Measurements from ENCODE around the gene GRM8. TPM values are rescaled to one million over a fixed set of nuclear protein-coding genes. Genes with fewer than 3 reads are reported as not detected.

The GRM8 gene
- polyA plus RNA-seq, 1 donor from 2014 or later, result 1.5 TPM

DNA sequence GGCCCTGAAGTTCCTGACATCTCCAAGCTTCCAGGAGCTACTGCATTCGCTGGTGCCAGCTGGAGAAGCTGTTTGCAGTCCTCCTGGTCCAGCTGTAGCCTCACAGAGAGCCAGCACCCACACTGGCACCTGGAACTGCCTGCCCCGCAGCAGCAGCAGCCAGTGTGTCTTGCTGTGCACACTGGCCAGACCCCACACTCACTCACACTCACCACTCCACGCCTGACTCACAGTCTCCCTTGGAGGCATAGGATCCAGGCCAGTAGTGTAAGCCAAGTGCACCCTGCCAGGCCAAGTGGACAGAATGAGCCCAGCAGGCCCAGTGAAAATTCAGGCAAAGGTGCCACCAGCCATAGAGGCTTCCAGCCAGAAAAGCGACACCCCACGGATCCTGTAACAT, 566.3 kb downstream of the GRM8 start:
- no peak overlapping the region for H3K4me3 ChIP-seq (ENCODE audit: low read length)
- no peaks in the 10 kb centered on the region for H3K9me2 ChIP-seq (ENCODE audit: insufficient read depth, low read length)
- H3K27ac ChIP-seq (ENCODE audit: low read length), result no peak overlapping the region
- no peaks in the 10 kb centered on the region for H3K27me3 ChIP-seq (ENCODE audit: insufficient read depth, low read depth, low read length)
- no peak overlapping the region for H3K9ac ChIP-seq (ENCODE audit: low read length)
- H3K36me3 ChIP-seq (ENCODE audit: insufficient read depth, low read length), result no peaks in the 10 kb centered on the region
- no peaks in the 10 kb centered on the region for H3K9me3 ChIP-seq (ENCODE audit: low read length)
- no peak overlapping the region for H3K4me2 ChIP-seq (ENCODE audit: low read length)
- no peak for TF ChIP-seq POLR2AphosphoS5 (IDR thresholded peaks at IDR 0.05)
- TF ChIP-seq RAD21 (conservative IDR thresholded peaks at IDR 0.05), result no peak
- TF ChIP-seq, protein P1, sequence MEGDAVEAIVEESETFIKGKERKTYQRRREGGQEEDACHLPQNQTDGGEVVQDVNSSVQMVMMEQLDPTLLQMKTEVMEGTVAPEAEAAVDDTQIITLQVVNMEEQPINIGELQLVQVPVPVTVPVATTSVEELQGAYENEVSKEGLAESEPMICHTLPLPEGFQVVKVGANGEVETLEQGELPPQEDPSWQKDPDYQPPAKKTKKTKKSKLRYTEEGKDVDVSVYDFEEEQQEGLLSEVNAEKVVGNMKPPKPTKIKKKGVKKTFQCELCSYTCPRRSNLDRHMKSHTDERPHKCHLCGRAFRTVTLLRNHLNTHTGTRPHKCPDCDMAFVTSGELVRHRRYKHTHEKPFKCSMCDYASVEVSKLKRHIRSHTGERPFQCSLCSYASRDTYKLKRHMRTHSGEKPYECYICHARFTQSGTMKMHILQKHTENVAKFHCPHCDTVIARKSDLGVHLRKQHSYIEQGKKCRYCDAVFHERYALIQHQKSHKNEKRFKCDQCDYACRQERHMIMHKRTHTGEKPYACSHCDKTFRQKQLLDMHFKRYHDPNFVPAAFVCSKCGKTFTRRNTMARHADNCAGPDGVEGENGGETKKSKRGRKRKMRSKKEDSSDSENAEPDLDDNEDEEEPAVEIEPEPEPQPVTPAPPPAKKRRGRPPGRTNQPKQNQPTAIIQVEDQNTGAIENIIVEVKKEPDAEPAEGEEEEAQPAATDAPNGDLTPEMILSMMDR (IDR thresholded peaks at IDR 0.05; ENCODE audit: poor library complexity, severe bottlenecking), result no peak
- TF ChIP-seq SMC3 (conservative IDR thresholded peaks at IDR 0.05; ENCODE audit: poor library complexity), result no peak
- TF ChIP-seq EP300 (conservative IDR thresholded peaks at IDR 0.05; ENCODE audit: poor library complexity, severe bottlenecking), result no peak
- H2AFZ ChIP-seq (ENCODE audit: low read depth, low read length), result no peak overlapping the region
- H4K20me1 ChIP-seq (ENCODE audit: insufficient read depth), result no peaks in the 10 kb centered on the region
- no peaks in the 10 kb centered on the region for H3K79me2 ChIP-seq (replicated peaks; ENCODE audit: insufficient read depth, low read length)
- no peaks in the 10 kb centered on the region for H3F3A ChIP-seq (ENCODE audit: insufficient read depth, low read length, poor library complexity, severe bottlenecking)

DNA sequence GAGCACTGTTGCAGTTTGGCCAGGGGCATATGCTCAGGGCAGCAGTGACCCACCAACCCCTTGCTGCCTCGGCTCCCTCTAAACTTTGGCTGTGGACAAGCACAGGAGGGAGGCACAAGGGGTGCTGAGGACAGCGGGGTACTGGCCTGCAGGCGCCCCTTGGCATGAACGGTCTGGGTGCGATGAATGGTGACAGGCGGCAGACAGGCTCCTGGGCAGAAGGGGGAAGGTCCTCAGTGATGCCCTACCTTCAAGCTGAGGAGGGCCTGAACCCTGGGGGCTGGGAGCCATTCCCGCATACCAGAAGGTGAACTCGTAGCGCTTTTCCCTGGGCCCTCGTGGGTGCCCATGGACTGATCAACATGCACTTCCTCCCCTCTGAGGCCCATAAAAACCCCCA, 567.1 kb downstream of the GRM8 start:
- Histone ChIP-seq H3K36me3 (ENCODE audit: insufficient read depth, low read length) (no peaks in the 10 kb centered on the region), H3K9me3 (ENCODE audit: low read length) (no peaks in the 10 kb centered on the region), H2AFZ (ENCODE audit: low read depth, low read length) (no peak overlapping the region), H3K27me3 (ENCODE audit: insufficient read depth, low read depth, low read length) (no peaks in the 10 kb centered on the region), H3K79me2 (replicated peaks; ENCODE audit: insufficient read depth, low read length) (no peaks in the 10 kb centered on the region), H3F3A (ENCODE audit: insufficient read depth, low read length, poor library complexity, severe bottlenecking) (no peaks in the 10 kb centered on the region), H3K9ac (ENCODE audit: low read length) (no peak overlapping the region), H3K9me2 (ENCODE audit: insufficient read depth, low read length) (no peaks in the 10 kb centered on the region), H3K27ac (ENCODE audit: low read length) (no peak overlapping the region), H3K4me3 (ENCODE audit: low read length) (no peak overlapping the region), H3K4me2 (ENCODE audit: low read length) (no peak overlapping the region), H4K20me1 (ENCODE audit: insufficient read depth) (no peaks in the 10 kb centered on the region)
- no peak for TF ChIP-seq EZH2 (IDR thresholded peaks at IDR 0.05; ENCODE audit: borderline replicate concordance, insufficient read depth, low read length, poor library complexity, severe bottlenecking)
- TF ChIP-seq POLR2AphosphoS5 (IDR thresholded peaks at IDR 0.05), result no peak
- no peak for TF ChIP-seq EP300 (conservative IDR thresholded peaks at IDR 0.05; ENCODE audit: poor library complexity, severe bottlenecking)
- TF ChIP-seq, protein P2, sequence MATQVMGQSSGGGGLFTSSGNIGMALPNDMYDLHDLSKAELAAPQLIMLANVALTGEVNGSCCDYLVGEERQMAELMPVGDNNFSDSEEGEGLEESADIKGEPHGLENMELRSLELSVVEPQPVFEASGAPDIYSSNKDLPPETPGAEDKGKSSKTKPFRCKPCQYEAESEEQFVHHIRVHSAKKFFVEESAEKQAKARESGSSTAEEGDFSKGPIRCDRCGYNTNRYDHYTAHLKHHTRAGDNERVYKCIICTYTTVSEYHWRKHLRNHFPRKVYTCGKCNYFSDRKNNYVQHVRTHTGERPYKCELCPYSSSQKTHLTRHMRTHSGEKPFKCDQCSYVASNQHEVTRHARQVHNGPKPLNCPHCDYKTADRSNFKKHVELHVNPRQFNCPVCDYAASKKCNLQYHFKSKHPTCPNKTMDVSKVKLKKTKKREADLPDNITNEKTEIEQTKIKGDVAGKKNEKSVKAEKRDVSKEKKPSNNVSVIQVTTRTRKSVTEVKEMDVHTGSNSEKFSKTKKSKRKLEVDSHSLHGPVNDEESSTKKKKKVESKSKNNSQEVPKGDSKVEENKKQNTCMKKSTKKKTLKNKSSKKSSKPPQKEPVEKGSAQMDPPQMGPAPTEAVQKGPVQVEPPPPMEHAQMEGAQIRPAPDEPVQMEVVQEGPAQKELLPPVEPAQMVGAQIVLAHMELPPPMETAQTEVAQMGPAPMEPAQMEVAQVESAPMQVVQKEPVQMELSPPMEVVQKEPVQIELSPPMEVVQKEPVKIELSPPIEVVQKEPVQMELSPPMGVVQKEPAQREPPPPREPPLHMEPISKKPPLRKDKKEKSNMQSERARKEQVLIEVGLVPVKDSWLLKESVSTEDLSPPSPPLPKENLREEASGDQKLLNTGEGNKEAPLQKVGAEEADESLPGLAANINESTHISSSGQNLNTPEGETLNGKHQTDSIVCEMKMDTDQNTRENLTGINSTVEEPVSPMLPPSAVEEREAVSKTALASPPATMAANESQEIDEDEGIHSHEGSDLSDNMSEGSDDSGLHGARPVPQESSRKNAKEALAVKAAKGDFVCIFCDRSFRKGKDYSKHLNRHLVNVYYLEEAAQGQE (IDR thresholded peaks at IDR 0.05; ENCODE audit: borderline replicate concordance), result no peak
- TF ChIP-seq RAD21 (conservative IDR thresholded peaks at IDR 0.05), result no peak
- TF ChIP-seq TAF1 (IDR thresholded peaks at IDR 0.05; ENCODE audit: low read depth), result no peak
- no peak for TF ChIP-seq SMC3 (conservative IDR thresholded peaks at IDR 0.05; ENCODE audit: poor library complexity)
- no peak for TF ChIP-seq MXI1 (conservative IDR thresholded peaks at IDR 0.05; ENCODE audit: poor library complexity, severe bottlenecking)
- TF ChIP-seq, protein P1 (IDR thresholded peaks at IDR 0.05; ENCODE audit: poor library complexity, severe bottlenecking), result no peak

Data from neural cell (in vitro differentiated cells).